Fibroblast of the aortic adventitia (primary cell): ENCODE measurements around the gene FAM13C. TPM values are rescaled to one million over a fixed set of nuclear protein-coding genes. Genes with fewer than 3 reads are reported as not detected.

Source experiments
- DNase-seq: peaks from one replicate; pipeline ENCODE4 v3.0.0-alpha.2; 2010; ENCODE audit warnings: low read depth
- H3K4me3 ChIP-seq: 2 replicates; pipeline ENCODE4 v1.5.1; 2011; ENCODE audit warnings: low read depth, mild to moderate bottlenecking, control low read depth, low read length, moderate library complexity
- CTCF ChIP-seq: IDR thresholded peaks from 2 replicates; pipeline ENCODE4 v1.5.1; 2011; ENCODE audit warnings: mild to moderate bottlenecking, low read length, control low read depth, inconsistent platforms; ENCODE audit not compliant: insufficient read depth
- total RNA-seq: library from RNA; depleted of rRNA; stranded (reverse); fragments of >200 nt; gene quantifications from 2 replicates; pipeline ENCODE4 v1.2.3, GENCODE V29; 2012; ENCODE audit warnings: low replicate concordance

FAM13C gene
- total RNA-seq, 1 donor = 3.3 TPM

GRCh38 chr10:59346321-59346720, 16.0 kb downstream of the FAM13C start:
- DNase-seq = peak; percentile 48
- TF ChIP-seq CTCF = no peak
- no peak overlapping the region for H3K4me3 ChIP-seq

- TF ChIP-seq CTCF = no peak
- no peak overlapping the region for H3K4me3 ChIP-seq
- DNase-seq = no peak
These were observed 19.6 kb downstream of the FAM13C start for GRCh38 chr10:59342723-59343122.

- H3K4me3 ChIP-seq = no peak overlapping the region
- no peak for DNase-seq
- TF ChIP-seq CTCF = no peak
These were observed 20.3 kb downstream of the FAM13C start for GRCh38 chr10:59342000-59342399.

GRCh38 chr10:59340285-59340684, 22.1 kb downstream of the FAM13C start:
- DNase-seq = no peak
- TF ChIP-seq CTCF = no peak
- H3K4me3 ChIP-seq = no peak overlapping the region

GRCh38 chr10:59339351-59339750, 23.0 kb downstream of the FAM13C start:
- no peak overlapping the region for H3K4me3 ChIP-seq
- DNase-seq = no peak
- TF ChIP-seq CTCF = no peak

- peak; percentile 83 for DNase-seq
- no peak overlapping the region for H3K4me3 ChIP-seq
- TF ChIP-seq CTCF = no peak
These were observed 25.1 kb downstream of the FAM13C start for GRCh38 chr10:59337201-59337652.

- DNase-seq = peak; percentile 72
- peak; percentile 6 for TF ChIP-seq CTCF
- H3K4me3 ChIP-seq = no peak overlapping the region
These were observed 25.7 kb downstream of the FAM13C start for GRCh38 chr10:59336632-59337031.
